Common myeloid progenitor, CD34-positive (primary cell): ENCODE measurements around the gene PDE4B.
A peak's percentile ranks its signal among the peaks of the same experiment; 100 is the strongest.

Experiments
- CTCF ChIA-PET: fragments of 350-600 bp; sonication (Branson Sonifier 250); formaldehyde crosslinking; loops from one replicate; lab custom pipeline; 2021; ENCODE audit warnings: antibody characterized with exemption; lab: Charles Lee
- POLR2A ChIA-PET: fragments of 350-600 bp; sonication (Branson Sonifier 250); formaldehyde crosslinking; loops from one replicate; lab custom pipeline; 2021; ENCODE audit warnings: antibody characterized with exemption; lab: Charles Lee
- DNase-seq, 3 donors: peaks; one replicate each; pipeline versions ENCODE4 v3.0.0 to v3.0.0-alpha.2; 2013
- H3K27ac ChIP-seq, 2 experiments: 1 replicate in 1 of 2; 2 replicates in 1 of 2; pipeline ENCODE4 v1.7.0; 2013; ENCODE audit warnings: inconsistent platforms in 2 of 2, low read length in 2 of 2, mild to moderate bottlenecking in 2 of 2, low read depth in 1 of 2, moderate library complexity in 1 of 2; ENCODE audit not compliant: severe bottlenecking in 2 of 2, insufficient read depth in 1 of 2, poor library complexity in 1 of 2
- H3K27me3 ChIP-seq, 5 experiments: replicated peaks in 2 of 5; 1 replicate in 3 of 5; 2 replicates in 2 of 5; pipeline versions ENCODE4 v1.6.1 to v1.7.0; 2013; ENCODE audit warnings: low read length in 4 of 5, mild to moderate bottlenecking in 2 of 5, moderate library complexity in 2 of 5, inconsistent platforms in 1 of 5; ENCODE audit not compliant: insufficient read depth in 5 of 5, control insufficient read depth in 4 of 5
- H3K36me3 ChIP-seq, 4 experiments: 1 replicate in 2 of 4; 2 replicates in 2 of 4; pipeline versions ENCODE4 v1.6.1 to v1.7.0; 2013; ENCODE audit warnings: low read length in 3 of 4, control low read depth in 1 of 4, mild to moderate bottlenecking in 1 of 4; ENCODE audit not compliant: control insufficient read depth in 4 of 4, insufficient read depth in 4 of 4
- H3K4me1 ChIP-seq, 4 experiments: 1 replicate in 3 of 4; 2 replicates in 1 of 4; pipeline versions ENCODE4 v1.6.1 to v1.7.1; 2013; ENCODE audit warnings: low read length in 3 of 4, mild to moderate bottlenecking in 3 of 4, control low read depth in 1 of 4, inconsistent platforms in 1 of 4, moderate library complexity in 1 of 4; ENCODE audit not compliant: control insufficient read depth in 4 of 4, insufficient read depth in 4 of 4; ENCODE audit errors: control extremely low read depth in 1 of 4
- H3K4me3 ChIP-seq, 7 experiments: 1 replicate in 4 of 7; 2 replicates in 3 of 7; pipeline versions ENCODE4 v1.5.1 to v1.7.0; 2013; ENCODE audit warnings: mild to moderate bottlenecking in 7 of 7, low read length in 6 of 7, moderate library complexity in 6 of 7, inconsistent platforms in 2 of 7, low read depth in 2 of 7, control low read depth in 1 of 7; ENCODE audit not compliant: insufficient read depth in 4 of 7, control insufficient read depth in 1 of 7; ENCODE audit errors: extremely low read depth in 1 of 7
- H3K9me3 ChIP-seq, 5 experiments: 1 replicate in 4 of 5; 2 replicates in 1 of 5; pipeline versions ENCODE4 v1.6.1 to v1.7.1; 2013; ENCODE audit warnings: low read length in 4 of 5, mild to moderate bottlenecking in 2 of 5, inconsistent platforms in 1 of 5, low read depth in 1 of 5, moderate library complexity in 1 of 5; ENCODE audit not compliant: control insufficient read depth in 4 of 5, insufficient read depth in 2 of 5; ENCODE audit errors: control extremely low read depth in 1 of 5
- WGBS: methylation state at CpG from one replicate; pipeline ENCODE4 v1.1.5; 2013; ENCODE audit not compliant: insufficient coverage; 5-methylcytosine and 5-hydroxymethylcytosine counted together

Gene PDE4B

DNA sequence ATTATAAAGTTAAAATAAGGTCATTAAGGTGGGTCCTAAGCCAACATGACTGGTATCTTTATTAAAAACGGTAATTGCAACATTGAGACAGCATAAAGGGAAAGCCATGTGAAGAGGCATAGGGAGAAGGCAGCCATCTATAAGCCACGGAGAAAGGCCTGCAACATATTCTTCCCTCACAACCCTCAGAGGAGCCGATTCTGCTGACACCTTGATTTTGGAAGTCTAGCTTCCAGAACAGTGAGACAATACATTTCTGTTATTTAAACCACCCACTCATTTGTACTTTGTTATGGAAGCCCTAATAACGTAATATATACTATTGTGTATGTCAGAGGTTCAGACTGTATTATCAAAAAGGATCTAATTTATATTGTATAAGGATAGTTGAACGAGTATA, 190.8 kb downstream of the PDE4B start:
- POLR2A ChIA-PET, result no interaction called here
- 100% methylated on average over 1 of the region's 5 CpGs for WGBS
- CTCF ChIA-PET, result interaction anchor here (0.9 kb wide), 1 partner anchor 21 kb away, joined by 3 read pairs; no protein-coding TSS in a partner anchor
- H3K36me3 ChIP-seq, result no peaks in the 10 kb centered on the region
- DNase-seq, result no peak
- peaks cover 0 to 1% (median 0%) of the 10 kb centered on the region in 5 experiments for H3K9me3 ChIP-seq
- H3K27ac ChIP-seq, result no peak overlapping the region
- H3K4me1 ChIP-seq, result no peaks in the 10 kb centered on the region
- no peaks in the 10 kb centered on the region for H3K27me3 ChIP-seq
- H3K4me3 ChIP-seq, result no peak overlapping the region

DNA sequence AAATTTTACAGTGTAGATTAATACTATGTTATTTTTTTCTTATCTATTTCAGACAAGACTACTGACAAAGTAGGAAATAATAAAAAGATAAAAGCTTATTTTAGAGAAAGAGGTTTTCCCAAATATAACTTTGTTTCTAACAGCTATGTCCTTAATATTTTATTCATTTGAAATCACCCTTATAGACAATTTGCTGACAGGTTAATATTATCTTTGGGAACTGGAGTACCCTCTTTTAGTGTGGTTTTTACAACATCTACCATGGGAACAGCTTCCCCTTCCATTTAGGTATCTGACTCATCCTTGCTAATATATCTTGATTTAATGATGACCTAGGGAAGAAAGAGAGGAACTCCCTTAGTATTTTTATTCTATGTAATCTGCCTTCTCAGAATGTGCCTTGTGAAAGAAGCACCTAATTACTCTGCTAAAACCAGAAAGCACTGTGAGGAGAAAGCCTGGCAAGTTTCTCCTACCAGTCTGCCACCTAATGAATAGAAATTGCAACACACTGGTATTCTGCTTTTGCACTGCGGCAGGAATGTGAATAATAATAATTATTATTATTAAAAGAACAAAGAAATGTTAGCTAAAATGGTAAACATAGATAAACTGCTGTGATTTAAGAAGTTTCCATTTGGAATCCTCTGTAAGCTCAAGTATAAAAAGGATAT, 192.8 kb downstream of the PDE4B start:
- DNase-seq, result no peak
- Histone ChIP-seq H3K9me3 (peaks cover 0 to 1% (median 0%) of the 10 kb centered on the region in 5 experiments), H3K4me1 (no peaks in the 10 kb centered on the region), H3K4me3 (no peak overlapping the region), H3K27me3 (no peaks in the 10 kb centered on the region), H3K36me3 (no peaks in the 10 kb centered on the region), H3K27ac (no peak overlapping the region)
- ChIA-PET POLR2A (no interaction called here), CTCF (interaction anchor here (0.6 to 1.4 kb wide), 2 partner anchors 257 to 811 kb away, joined by 3 to 4 read pairs; no protein-coding TSS in a partner anchor)
- no CpG with 5 or more reads among the region's 1 CpG for WGBS

DNA sequence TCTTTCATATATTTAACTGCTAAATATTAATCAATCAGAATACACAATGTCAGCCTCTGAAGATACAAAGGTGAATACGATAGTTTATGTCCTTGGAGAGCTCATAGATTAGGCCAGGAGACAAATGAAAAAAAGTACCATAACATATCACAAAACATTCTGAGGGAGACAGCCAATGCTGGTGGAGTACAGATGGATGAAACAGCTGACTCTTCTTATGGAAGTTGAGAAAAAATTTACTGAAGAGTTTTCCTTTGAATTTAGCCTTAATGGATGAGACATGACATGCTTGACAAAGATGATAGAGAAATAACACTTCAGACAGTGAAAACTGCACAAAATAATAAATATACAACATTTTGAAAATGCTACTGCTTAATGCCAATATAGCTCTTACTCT, 193.5 kb downstream of the PDE4B start:
- CTCF ChIA-PET, result interaction anchor here (1.4 kb wide), 1 partner anchor 256 kb away, joined by 4 read pairs; no protein-coding TSS in a partner anchor
- H3K36me3 ChIP-seq, result no peaks in the 10 kb centered on the region
- peaks cover 0 to 1% (median 0%) of the 10 kb centered on the region in 5 experiments for H3K9me3 ChIP-seq
- DNase-seq, result no peak
- no peak overlapping the region for H3K27ac ChIP-seq
- H3K4me1 ChIP-seq, result no peaks in the 10 kb centered on the region
- POLR2A ChIA-PET, result no interaction called here
- H3K27me3 ChIP-seq, result no peaks in the 10 kb centered on the region
- no peak overlapping the region for H3K4me3 ChIP-seq
- no CpG with 5 or more reads among the region's 1 CpG for WGBS

DNA sequence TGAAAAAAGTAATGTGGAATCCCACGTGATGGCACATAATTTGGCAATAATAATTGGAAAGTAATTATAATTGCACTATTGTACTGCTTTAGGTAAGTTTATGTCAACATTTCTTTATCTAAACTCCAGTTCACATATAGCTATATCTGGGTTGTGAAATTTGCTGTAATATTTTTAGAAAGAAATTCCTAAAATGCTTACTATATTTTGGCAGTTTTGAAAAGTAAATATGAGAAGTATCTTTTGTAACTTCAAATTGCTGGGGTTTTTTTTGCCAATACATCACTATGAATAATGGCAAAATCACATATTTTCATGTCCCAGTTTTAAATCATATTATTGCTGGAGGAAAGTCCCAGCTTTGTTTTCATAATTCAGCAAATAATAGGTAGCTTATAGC, 197.5 kb downstream of the PDE4B start:
- DNase-seq, result no peak
- ChIA-PET CTCF (interaction anchor here (0.9 kb wide), 1 partner anchor 11 kb away, joined by 3 read pairs; no protein-coding TSS in a partner anchor), POLR2A (no interaction called here)
- H3K27ac ChIP-seq, result no peak overlapping the region
- no peaks in the 10 kb centered on the region for H3K36me3 ChIP-seq
- no CpG with 5 or more reads among the region's 1 CpG for WGBS
- no peaks in the 10 kb centered on the region for H3K27me3 ChIP-seq
- H3K4me3 ChIP-seq, result no peak overlapping the region
- peaks cover 0 to 1% (median 0%) of the 10 kb centered on the region in 5 experiments for H3K9me3 ChIP-seq
- no peaks in the 10 kb centered on the region for H3K4me1 ChIP-seq

DNA sequence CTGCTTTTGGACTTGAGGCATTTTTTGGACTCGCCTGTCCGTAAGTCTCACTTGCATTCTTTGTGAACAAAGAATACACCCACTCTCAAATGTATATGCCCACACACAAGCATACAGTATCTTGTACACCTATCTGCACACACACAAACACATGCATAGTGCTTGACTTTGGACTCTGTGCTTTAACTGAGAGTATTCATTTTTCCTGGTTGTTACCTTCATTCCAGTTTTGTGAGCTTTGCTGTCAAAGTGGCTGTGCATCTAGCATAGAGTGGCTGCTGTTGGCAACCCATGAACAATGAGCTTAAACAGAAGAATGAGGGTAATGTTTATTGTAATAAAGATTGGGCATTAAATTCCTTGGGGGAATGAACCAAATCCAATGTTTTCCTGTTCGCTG, 199.0 kb downstream of the PDE4B start:
- H3K36me3 ChIP-seq, result no peaks in the 10 kb centered on the region
- peaks cover 0 to 1% (median 0%) of the 10 kb centered on the region in 5 experiments for H3K9me3 ChIP-seq
- DNase-seq, result no peak
- H3K27me3 ChIP-seq, result no peaks in the 10 kb centered on the region
- no peaks in the 10 kb centered on the region for H3K4me1 ChIP-seq
- ChIA-PET CTCF (no interaction called here), POLR2A (no interaction called here)
- WGBS, result 100% methylated on average over 3 of the region's 3 CpGs
- no peak overlapping the region for H3K27ac ChIP-seq
- no peak overlapping the region for H3K4me3 ChIP-seq

DNA sequence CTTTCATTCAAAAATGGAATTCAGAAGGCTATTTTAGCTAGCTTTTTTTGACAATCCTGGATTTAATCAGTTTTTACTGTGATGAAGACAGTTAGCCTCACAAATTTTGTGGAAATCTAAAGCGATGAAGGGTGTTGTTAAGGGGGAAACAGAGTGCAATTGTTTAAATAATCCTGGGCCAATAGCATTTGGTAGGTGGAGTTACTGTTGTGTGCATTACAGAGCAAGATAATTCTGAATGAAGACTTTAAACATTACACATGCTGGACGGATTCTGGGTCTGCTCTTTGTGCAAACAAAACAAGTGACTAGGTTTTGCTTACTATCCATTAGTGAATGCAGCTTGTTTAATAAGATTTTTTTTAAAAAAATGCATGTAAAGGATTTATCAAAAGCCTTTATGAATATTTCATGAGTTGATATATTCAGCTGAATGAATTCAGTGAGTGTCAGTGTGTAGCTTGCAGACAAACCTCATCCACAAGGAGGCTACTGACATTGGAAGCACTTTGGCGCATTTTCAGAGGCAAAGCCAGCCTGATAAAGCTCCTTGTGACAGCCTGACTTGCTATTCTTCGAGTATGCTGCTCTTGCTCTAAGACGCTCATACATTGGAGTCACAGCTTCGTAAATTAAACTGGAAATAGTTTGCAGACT, 199.6 kb downstream of the PDE4B start:
- no peaks in the 10 kb centered on the region for H3K9me3 ChIP-seq
- H3K27ac ChIP-seq, result no peak overlapping the region
- DNase-seq, result peak in 1 of 3 donors; percentile 0
- WGBS, result 95% methylated on average over 5 of the region's 6 CpGs
- H3K4me3 ChIP-seq, result no peak overlapping the region
- no peaks in the 10 kb centered on the region for H3K36me3 ChIP-seq
- no peaks in the 10 kb centered on the region for H3K4me1 ChIP-seq
- H3K27me3 ChIP-seq, result no peaks in the 10 kb centered on the region
- POLR2A ChIA-PET, result no interaction called here
- CTCF ChIA-PET, result interaction anchor here (1.1 kb wide), 1 partner anchor 225 kb away, joined by 3 read pairs; no protein-coding TSS in a partner anchor

DNA sequence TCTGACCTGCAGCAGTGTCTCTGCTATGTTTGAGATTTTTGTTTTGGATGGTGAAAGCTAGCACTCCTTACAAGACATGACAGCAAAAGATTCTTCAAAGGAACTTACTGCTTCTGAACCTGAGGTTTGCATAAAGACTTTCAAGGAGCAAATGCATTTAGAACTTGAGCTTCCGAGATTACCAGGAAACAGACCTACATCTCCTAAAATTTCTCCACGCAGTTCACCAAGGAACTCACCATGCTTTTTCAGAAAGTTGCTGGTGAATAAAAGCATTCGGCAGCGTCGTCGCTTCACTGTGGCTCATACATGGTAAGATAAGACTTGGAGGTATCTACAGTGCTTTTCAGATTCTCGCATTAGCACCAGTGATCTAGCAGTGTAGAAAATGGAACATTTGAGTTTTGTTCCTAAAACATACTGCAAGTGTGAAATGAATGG, 200.2 kb downstream of the PDE4B start:
- Histone ChIP-seq H3K27ac (no peak overlapping the region), H3K9me3 (no peaks in the 10 kb centered on the region), H3K27me3 (no peaks in the 10 kb centered on the region), H3K4me1 (no peaks in the 10 kb centered on the region), H3K36me3 (no peaks in the 10 kb centered on the region), H3K4me3 (no peak overlapping the region)
- 97% methylated on average over 6 of the region's 7 CpGs for WGBS
- CTCF ChIA-PET, result interaction anchor here (1.1 kb wide), 1 partner anchor 224 kb away, joined by 3 read pairs; no protein-coding TSS in a partner anchor
- no peak for DNase-seq
- POLR2A ChIA-PET, result no interaction called here
